Stimulated activated CD4-positive, alpha-beta T cell treated with anti-CD3 and anti-CD28 coated beads, Interleukin-4, amount 100 ng/mL, for 1 hour (primary cell): ENCODE data around the gene MAP3K7.

ENCODE experiments used
- DNase-seq: peaks from one replicate; pipeline ENCODE4 v3.0.0-alpha.2; 2020

Gene MAP3K7

DNA sequence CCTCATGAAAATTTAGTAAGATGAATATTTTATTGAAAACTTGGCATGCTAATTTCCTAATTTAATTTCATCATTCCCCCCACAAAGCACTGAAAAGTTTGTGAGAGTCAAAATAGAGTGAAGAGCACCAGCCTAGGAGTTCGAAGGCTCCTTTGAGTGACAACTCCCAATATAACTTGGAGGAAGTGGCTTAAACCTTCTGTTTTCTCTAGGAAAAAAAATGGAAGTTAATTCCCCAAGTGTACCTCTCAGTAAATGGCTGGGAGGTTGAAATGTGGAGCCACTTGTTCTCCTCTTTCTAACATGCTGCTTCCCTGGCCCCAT lies 107.3 kb downstream of the MAP3K7 start:
- no peak for DNase-seq

DNA sequence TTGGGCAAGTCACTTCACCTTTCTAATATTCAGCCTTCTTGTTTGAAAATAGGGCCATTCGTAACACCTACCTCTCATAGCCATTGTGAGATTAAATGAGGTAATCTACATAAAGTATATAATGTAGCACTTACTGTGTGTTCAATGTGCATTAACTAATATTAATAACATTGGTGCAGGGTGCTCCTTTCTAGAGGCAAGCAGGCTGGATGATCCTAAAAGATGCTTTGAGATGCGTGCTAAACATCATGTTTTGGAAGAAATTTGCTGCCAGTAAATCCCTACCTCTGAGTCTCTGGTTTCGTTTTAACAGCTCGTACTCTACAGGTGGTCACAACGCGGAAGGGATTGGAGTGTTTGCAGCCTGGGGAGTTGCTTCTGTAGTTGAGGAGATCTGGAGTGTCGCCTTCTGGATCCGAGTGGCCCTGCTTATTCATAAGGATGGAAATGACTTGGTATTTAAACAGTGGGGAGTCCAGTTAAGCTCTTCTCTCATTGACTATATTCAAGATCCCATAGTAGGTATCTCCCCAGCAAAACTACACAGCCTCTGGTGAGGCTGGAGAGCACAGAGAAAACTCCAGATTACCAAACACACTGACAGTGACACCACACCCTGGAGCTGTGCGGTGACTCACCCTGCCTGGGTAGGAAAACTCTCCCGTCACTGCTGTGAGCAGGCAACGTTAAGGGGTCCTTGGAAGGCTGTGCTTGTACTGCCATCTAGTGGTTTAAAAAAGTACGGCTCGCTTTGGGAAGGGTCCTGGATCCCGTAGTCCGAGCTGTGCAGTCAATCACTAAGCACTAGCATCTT lies 107.9 kb downstream of the MAP3K7 start:
- peak; percentile 76 for DNase-seq

DNA sequence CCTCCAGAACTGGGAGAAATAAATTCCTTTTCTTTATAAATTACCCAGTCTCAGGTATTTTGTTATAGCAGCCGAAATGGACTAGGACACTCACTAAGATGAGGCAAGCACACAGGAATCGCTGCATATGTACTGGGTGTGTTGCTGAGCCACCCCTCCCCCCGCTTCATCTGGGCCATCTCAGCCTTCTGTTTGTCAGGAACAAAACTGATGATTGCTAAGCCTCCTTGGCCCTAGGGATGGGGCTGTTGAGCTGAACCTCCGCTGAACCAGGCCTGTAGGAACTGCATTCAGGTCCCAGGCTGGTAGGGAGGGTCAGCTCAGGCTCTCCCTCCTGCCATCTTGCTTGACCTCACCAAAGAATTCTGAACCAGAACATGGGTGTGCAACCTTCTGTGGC lies 108.6 kb downstream of the MAP3K7 start:
- no peak for DNase-seq

DNA sequence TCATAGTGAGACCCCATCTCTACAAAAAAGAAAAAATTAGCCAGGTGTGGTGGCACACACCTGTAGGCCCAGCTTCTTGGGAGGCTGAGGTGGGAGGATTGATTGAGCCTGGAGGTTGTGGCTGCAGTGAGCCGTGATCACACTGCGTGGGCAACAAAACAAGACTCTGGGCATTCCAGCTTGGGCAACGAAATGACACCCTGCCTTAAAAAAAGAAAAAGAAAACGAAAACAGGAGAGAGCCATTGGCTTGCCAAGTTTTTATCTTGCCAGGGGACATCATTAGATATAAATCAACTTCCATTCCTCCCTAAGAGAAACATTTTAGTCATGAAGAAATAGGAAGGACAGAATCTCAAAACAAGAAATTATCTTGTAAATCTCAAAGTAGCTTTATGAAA lies 109.5 kb downstream of the MAP3K7 start:
- no peak for DNase-seq

DNA sequence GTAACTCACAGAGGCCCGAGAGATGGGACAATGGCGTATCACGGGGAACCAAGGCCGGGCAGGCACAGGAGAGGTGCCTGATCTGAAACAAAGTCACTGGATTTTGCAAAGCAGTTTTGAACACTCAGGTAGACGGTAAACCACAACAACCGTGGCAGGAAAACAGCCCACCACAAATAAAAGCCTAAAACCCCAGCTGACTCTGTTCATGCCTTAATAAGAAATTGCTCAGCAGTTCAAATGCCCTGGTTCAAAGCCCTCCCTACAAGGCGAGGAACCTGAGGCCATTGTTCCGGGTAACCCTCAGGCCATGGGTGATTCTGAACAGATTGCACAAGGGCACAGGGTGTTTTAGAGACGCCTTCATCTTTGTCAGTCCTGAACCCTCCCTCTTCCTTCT lies 114.2 kb downstream of the MAP3K7 start:
- DNase-seq: no peak

DNA sequence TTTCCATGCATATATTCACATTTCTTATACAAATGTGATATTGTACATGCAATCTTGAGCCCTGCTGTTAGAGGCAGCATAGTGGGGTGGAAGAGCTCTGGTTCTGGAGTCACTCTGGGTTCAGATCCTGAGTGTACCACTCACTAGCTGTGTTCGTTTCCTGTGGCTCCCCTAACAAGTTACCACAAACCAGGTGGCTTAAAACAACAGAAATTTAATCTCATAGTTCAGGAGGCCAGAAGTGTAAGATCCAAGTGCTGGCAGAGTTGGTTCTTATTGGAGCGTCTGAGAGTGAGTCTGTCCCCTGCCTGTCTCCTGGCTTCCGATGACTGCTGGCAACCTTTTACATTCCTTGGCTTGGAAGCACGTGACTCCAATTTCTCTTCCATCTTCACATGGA lies 115.6 kb downstream of the MAP3K7 start:
- DNase-seq: no peak

DNA sequence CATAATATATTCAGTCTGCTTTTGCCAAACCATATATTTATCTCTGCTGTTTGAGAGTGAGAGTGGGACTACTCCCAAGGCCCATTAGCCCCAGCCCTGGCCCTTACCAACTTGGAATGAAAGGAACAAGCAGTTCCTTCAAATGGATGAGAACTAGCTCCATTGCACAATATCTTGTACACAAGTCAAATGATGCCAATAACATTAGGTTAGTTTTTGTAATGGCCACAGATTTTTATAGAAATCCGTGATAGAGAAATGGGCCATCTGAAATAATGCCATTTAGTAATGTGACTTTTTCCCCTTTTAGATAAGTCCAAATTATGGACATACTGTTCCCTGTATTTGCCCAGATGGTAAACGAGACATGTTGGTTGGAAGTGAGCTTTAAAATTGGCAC lies 117.0 kb downstream of the MAP3K7 start:
- no peak for DNase-seq

DNA sequence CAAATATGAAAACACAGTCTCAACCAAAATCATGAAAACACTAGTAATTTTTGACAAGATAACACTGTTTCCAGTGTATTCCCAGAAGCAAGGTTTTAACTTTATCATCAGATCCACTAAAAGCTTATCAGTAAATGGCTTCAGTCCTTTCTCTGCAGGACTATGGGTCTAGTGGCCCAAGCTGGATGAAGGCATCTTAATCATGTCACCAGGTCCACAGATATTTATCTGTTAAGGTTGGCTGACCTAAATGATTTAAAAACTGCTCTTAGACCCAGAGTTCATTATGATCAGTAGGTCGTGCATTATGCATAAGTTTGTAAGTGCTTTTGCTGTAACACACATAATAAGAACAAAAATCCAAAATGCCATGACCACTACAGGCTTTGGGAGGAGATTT lies 118.0 kb downstream of the MAP3K7 start:
- no peak for DNase-seq

DNA sequence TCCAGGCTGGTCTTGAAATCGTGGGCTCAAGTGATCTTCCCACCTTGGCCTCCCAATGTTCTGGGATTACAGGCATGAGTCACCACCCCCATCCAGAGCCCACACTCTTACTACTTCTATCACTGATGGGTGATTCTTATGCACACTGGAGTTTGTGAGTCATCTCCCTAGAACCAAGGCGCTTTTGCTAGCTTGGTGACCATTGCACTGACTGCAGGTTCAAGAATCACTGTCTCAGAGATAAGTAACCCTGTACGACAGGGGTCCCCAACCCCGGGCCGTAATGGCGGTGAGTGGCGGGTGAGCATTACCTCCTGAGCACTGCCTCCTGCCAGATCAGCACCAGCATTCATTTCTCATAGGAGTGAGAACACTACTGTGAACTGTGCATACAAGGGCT lies 118.8 kb downstream of the MAP3K7 start:
- no peak for DNase-seq

DNA sequence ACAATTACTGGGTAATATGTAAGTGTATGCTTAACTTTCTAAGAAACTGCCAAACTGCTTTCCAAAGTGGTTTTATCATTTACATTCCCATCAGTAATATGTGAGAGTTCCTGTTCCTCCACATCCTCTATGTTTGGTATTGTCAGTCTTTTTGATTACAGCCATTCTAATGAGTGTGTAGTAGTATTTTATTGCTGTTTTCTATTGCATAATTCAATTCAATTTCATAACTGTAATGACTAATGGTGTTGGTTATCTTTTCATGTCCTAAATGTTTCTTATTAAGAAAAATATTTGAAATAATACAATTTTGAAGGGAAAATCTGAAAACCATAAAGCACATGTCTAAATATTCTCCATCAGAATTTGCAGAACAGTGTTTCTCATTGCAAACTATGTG lies 119.3 kb downstream of the MAP3K7 start:
- no peak for DNase-seq

DNA sequence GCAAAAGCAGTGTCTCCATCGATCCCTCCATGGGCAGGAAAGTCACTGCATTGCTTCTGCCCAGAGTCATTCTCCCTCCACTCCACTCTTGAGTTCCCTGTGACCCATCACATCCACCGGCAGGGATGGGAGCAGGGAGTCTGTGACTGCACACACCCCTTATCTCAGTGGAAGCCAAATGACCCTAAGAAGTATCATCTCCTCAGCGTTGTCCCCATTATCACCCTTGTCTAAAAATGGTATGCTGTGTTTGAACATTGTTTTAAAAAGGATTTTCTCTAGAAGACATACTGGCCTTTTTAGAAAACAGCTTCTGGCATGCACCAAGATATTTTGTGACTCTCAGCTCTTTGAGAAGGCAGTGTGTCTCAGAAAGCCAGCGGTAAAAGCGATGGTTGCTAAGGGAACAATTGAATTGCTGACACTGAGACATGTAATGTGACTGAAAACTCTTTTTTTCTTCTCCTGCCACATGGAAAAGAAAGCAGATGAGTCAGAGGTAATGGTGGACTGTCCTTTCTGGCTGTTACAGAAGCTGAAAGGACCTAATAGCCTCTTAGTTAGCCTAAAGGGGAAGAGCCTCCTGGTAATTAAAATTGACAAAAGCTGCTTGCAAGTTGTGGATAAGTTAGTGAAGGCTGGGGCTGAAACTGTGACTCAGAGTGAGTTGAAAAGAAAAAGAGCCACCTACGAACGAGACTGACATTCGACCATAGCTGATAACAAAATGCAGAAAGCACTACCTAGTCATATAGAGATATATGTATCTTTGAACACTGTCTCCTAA lies 120.5 kb downstream of the MAP3K7 start:
- DNase-seq: no peak

DNA sequence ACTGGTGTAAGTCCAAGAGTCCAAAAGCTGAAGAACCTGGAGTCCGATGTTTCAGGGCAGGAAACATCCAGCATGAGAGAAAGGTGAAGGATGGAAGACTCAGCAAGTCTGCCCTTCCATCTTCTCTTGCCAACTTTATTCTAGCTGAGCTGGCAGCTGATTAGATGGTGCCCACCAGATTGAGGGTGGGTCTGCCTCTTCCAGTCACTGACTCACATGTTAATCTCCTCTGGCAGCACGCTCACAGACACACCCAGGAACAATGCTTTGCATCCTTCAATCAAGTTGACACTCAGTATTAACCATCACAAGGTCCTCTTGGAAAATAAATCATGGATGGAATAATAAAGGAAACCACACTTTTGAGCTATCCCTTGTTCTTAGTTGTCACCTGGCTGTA lies 121.2 kb downstream of the MAP3K7 start:
- DNase-seq: no peak

DNA sequence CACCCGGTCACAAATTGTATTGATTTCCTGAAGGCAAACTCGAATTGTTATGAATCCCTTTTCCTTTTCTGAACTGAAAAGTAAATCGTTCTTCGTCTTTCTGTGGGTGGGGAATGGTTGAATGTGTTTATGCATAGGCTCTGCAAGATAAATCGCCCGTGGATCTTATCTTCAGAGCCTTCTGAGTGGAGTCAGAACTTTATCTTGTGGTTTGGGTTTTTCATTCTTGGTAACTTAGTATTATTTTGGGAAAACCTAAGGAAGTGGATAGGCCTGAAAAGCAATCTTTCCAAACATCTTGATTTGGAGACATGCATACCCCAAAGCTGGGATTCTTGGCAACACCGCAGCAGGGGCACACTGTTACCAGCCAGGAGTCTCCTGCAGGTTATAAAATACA lies 122.4 kb downstream of the MAP3K7 start:
- DNase-seq: no peak

DNA sequence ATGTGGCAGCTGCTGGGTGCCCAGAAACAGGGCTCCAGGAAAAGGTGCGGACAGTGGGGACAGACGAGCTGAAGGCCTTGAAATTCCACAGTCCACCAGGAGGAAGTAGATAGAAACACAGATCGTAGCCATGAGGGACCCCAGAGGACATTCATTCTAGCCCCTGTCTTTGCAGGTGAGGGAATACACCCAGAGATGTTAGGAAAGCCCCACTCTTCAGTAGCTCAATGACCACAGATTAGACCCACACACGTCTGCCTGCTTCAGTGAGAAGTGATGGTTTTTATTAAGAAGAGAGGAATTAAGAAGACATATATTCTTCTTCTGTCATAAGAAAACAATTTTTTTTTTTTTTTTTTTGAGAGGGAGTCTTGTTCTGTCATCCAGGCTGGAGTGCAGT lies 123.0 kb downstream of the MAP3K7 start:
- DNase-seq: no peak
